Large intestine (tissue), 3 donors: ENCODE results near the gene TMEM131. TPM values are rescaled to one million over a fixed set of nuclear protein-coding genes. Genes with fewer than 3 reads are reported as not detected.
A peak's percentile ranks its signal among the peaks of the same experiment; 100 is the strongest.
"Not testable (repeated sequence)": the region's sequence is repeated elsewhere in the genome, so short reads cannot be mapped to it uniquely, and the experiment has no call there.

ENCODE experiments used
- DNase-seq, 2 donors: peaks; one replicate each; pipeline versions ENCODE4 v3.0.0 to v3.0.0-alpha.2; 2013
- H3K27ac ChIP-seq: one replicate; pipeline ENCODE4 v1.5.1; 2013; ENCODE audit warnings: low read length
- H3K27me3 ChIP-seq: 2 replicates; pipeline ENCODE4 v1.6.1; 2013; ENCODE audit warnings: low read length; ENCODE audit not compliant: control insufficient read depth, insufficient read depth
- H3K36me3 ChIP-seq: 2 replicates; pipeline ENCODE4 v1.6.1; 2013; ENCODE audit warnings: low read length; ENCODE audit not compliant: control insufficient read depth, insufficient read depth
- H3K4me1 ChIP-seq: one replicate; pipeline ENCODE4 v1.6.1; 2013; ENCODE audit warnings: low read length; ENCODE audit not compliant: control insufficient read depth, insufficient read depth
- H3K4me3 ChIP-seq: one replicate; pipeline ENCODE4 v1.5.1; 2013; ENCODE audit warnings: low read length
- H3K9me3 ChIP-seq: one replicate; pipeline ENCODE4 v1.6.1; 2013; ENCODE audit warnings: mild to moderate bottlenecking, low read depth, low read length, moderate library complexity; ENCODE audit not compliant: control insufficient read depth
- WGBS: methylation state at CpG from one replicate; pipeline ENCODE4 v1.1.5; 2013; ENCODE audit warnings: low lambda C conversion rate; ENCODE audit not compliant: insufficient coverage; 5-methylcytosine and 5-hydroxymethylcytosine counted together
- polyA plus RNA-seq: library from polyadenylated mRNA; unstranded; fragments of 120-200 nt; gene quantifications from one replicate; pipeline ENCODE4 v1.2.1, GENCODE V29; 2013

The TMEM131 gene
- polyA plus RNA-seq, 1 donor = 41.2 TPM

GRCh38 chr2:97868986-97869721 lies 126.6 kb downstream of the TMEM131 start:
- peaks cover 8% of the 10 kb centered on the region for H3K9me3 ChIP-seq
- no peaks in the 10 kb centered on the region for H3K27me3 ChIP-seq
- H3K4me3 ChIP-seq = no peak overlapping the region
- no CpG with 5 or more reads among the region's 5 CpGs for WGBS
- H3K27ac ChIP-seq = peak overlapping the region; percentile 19
- H3K36me3 ChIP-seq = peaks cover 3% of the 10 kb centered on the region
- DNase-seq = peak; percentile 26 to 68
- peaks cover 6% of the 10 kb centered on the region for H3K4me1 ChIP-seq

- no CpG with 5 or more reads among the region's 3 CpGs for WGBS
- DNase-seq = no peak
- H3K27me3 ChIP-seq = no peaks in the 10 kb centered on the region
Measured at GRCh38 chr2:97863829-97864228, 131.9 kb downstream of the TMEM131 start.

GRCh38 chr2:97861177-97861576 lies 134.6 kb downstream of the TMEM131 start:
- peaks cover 20% of the 10 kb centered on the region for H3K36me3 ChIP-seq
- no peak overlapping the region for H3K4me3 ChIP-seq
- WGBS = no CpG with 5 or more reads among the region's 2 CpGs
- H3K27me3 ChIP-seq = no peaks in the 10 kb centered on the region
- DNase-seq = no peak
- no peak overlapping the region for H3K27ac ChIP-seq
- peaks cover 10% of the 10 kb centered on the region for H3K9me3 ChIP-seq
- H3K4me1 ChIP-seq = no peaks in the 10 kb centered on the region

More at GRCh38 chr2:97863829-97864228, 131.9 kb downstream of the TMEM131 start:
- H3K4me3 ChIP-seq = no peak overlapping the region
- H3K9me3 ChIP-seq = peaks cover 10% of the 10 kb centered on the region
- peaks cover 11% of the 10 kb centered on the region for H3K36me3 ChIP-seq
- no peaks in the 10 kb centered on the region for H3K4me1 ChIP-seq
- no peak overlapping the region for H3K27ac ChIP-seq

- H3K4me1 ChIP-seq = no peaks in the 10 kb centered on the region
- H3K4me3 ChIP-seq = no peak overlapping the region
- 92% methylated on average over 2 of the region's 3 CpGs for WGBS
Measured at GRCh38 chr2:97858442-97858841, 137.3 kb downstream of the TMEM131 start.

GRCh38 chr2:97857553-97857952 lies 138.2 kb downstream of the TMEM131 start:
- peaks cover 20% of the 10 kb centered on the region for H3K36me3 ChIP-seq
- H3K4me1 ChIP-seq = no peaks in the 10 kb centered on the region
- 60% methylated on average over 1 of the region's 2 CpGs for WGBS
- H3K27me3 ChIP-seq = no peaks in the 10 kb centered on the region
- no peak for DNase-seq
- H3K27ac ChIP-seq = no peak overlapping the region
- no peak overlapping the region for H3K4me3 ChIP-seq
- H3K9me3 ChIP-seq = no peaks in the 10 kb centered on the region

More at GRCh38 chr2:97858442-97858841, 137.3 kb downstream of the TMEM131 start:
- no peak for DNase-seq
- peaks cover 4% of the 10 kb centered on the region for H3K9me3 ChIP-seq
- no peak overlapping the region for H3K27ac ChIP-seq
- H3K36me3 ChIP-seq = peaks cover 20% of the 10 kb centered on the region
- no peaks in the 10 kb centered on the region for H3K27me3 ChIP-seq

- H3K27me3 ChIP-seq, H3K9me3 ChIP-seq, H3K4me1 ChIP-seq, H3K4me3 ChIP-seq, H3K36me3 ChIP-seq, H3K27ac ChIP-seq: not testable (repeated sequence)
- peak; percentile 41 to 77 for DNase-seq
- WGBS = no CpG with 5 or more reads among the region's 4 CpGs
Measured at GRCh38 chr2:97853057-97853456, 142.7 kb downstream of the TMEM131 start.

GRCh38 chr2:97851172-97851571 lies 144.6 kb downstream of the TMEM131 start:
- no peaks in the 10 kb centered on the region for H3K27me3 ChIP-seq
- H3K4me1 ChIP-seq = no peaks in the 10 kb centered on the region
- no peak for DNase-seq
- H3K4me3 ChIP-seq = no peak overlapping the region
- WGBS = 100% methylated on average over 5 of the region's 5 CpGs
- H3K9me3 ChIP-seq = no peaks in the 10 kb centered on the region
- H3K27ac ChIP-seq = no peak overlapping the region
- no peaks in the 10 kb centered on the region for H3K36me3 ChIP-seq

GRCh38 chr2:97849881-97850528 lies 145.7 kb downstream of the TMEM131 start:
- Histone ChIP-seq H3K9me3 (no peaks in the 10 kb centered on the region), H3K4me3 (no peak overlapping the region), H3K27ac (no peak overlapping the region), H3K36me3 (no peaks in the 10 kb centered on the region), H3K27me3 (no peaks in the 10 kb centered on the region), H3K4me1 (no peaks in the 10 kb centered on the region)
- WGBS = 100% methylated on average over 1 of the region's 3 CpGs
- no peak for DNase-seq

- Histone ChIP-seq H3K4me1 (no peaks in the 10 kb centered on the region), H3K36me3 (no peaks in the 10 kb centered on the region), H3K9me3 (no peaks in the 10 kb centered on the region), H3K4me3 (no peak overlapping the region), H3K27me3 (no peaks in the 10 kb centered on the region), H3K27ac (no peak overlapping the region)
- WGBS = no CpG with 5 or more reads among the region's 1 CpG
- no peak for DNase-seq
Measured at GRCh38 chr2:97848306-97848705, 147.4 kb downstream of the TMEM131 start.

- no CpG with 5 or more reads among the region's 12 CpGs for WGBS
- H3K27me3 ChIP-seq, DNase-seq, H3K4me1 ChIP-seq, H3K4me3 ChIP-seq, H3K9me3 ChIP-seq, H3K27ac ChIP-seq, H3K36me3 ChIP-seq: not testable (repeated sequence)
Measured at GRCh38 chr2:97846716-97847115, 149.0 kb downstream of the TMEM131 start.
